Hepatocyte (in vitro differentiated cells): ENCODE results near the gene BEND3.

Experiments used
- CTCF ChIP-seq: fragments of 200-600 bp; sonication (generic); IDR thresholded peaks from 2 replicates; pipeline ENCODE4 v1.5.1; 2016; ENCODE audit warnings: antibody characterized with exemption, mild to moderate bottlenecking; ENCODE audit not compliant: poor library complexity
- EZH2 ChIP-seq: fragments of 200-600 bp; sonication (generic); IDR thresholded peaks from 2 replicates; pipeline ENCODE4 v1.6.1; 2016; ENCODE audit warnings: antibody characterized with exemption, mild to moderate bottlenecking, borderline replicate concordance

GRCh38 chr6:107068691-107069630 lies 46.4 kb downstream of the BEND3 start:
- no peak for TF ChIP-seq CTCF
- TF ChIP-seq EZH2: no peak
